HepG2 (cell line): ENCODE results near the gene RANBP3. TPM values are rescaled to one million over a fixed set of nuclear protein-coding genes. Genes with fewer than 3 reads are reported as not detected.

Source experiments
- ATAC-seq: fragments of 200-7000 bp; cut with Tn5 transposase; 3 replicates; pipeline ENCODE4 v1.9.1; 2020; ENCODE audit warnings: mild to moderate bottlenecking, moderate library complexity
- BruUV-seq: library from RNA; stranded (reverse); fragments of 400-500 nt; replicated peaks from 2 replicates; lab custom pipeline; 2021; lab: Mats Ljungman, UMichigan
- CTCF ChIA-PET: fragments of 300-600 bp; formaldehyde crosslinking; extraction: SDS; loops from one replicate; lab custom pipeline; 2021; ENCODE audit warnings: low total read pairs, inconsistent platforms, low intra/inter-chr PET ratio; lab: Yijun Ruan, JAX
- POLR2A ChIA-PET: fragments of 350-600 bp; sonication (Branson Sonifier 250); formaldehyde crosslinking; loops from one replicate; lab custom pipeline; 2020; ENCODE audit warnings: antibody characterized with exemption, inconsistent platforms; lab: Yijun Ruan, JAX
- DNase-seq: peaks from one replicate; pipeline ENCODE4 v3.0.0-alpha.2; 2015; ENCODE audit warnings: low spot score
- FAIRE-seq: peaks from 3 replicates; lab custom pipeline; 2011; peaks lifted over from hg19 to GRCh38; lab: Jason Lieb, UNC
- H2AFZ ChIP-seq: one replicate; pipeline ENCODE4 v1.6.1; 2011; ENCODE audit warnings: low read length, inconsistent platforms
- H3K27ac ChIP-seq: fragments of 300-600 bp; 3 replicates; pipeline ENCODE4 v1.8.0; 2011; ENCODE audit warnings: mixed run types, mild to moderate bottlenecking, mixed read lengths, low read length, inconsistent platforms; ENCODE audit not compliant: insufficient read depth; ENCODE audit errors: extremely low read length
- H3K27me3 ChIP-seq, 2 experiments: fragments of 200-600 bp in 1 of 2; 2 replicates in 1 of 2; 3 replicates in 1 of 2; pipeline versions ENCODE4 v1.6.0 to v1.8.0; 2011; ENCODE audit warnings: low read length in 2 of 2, mild to moderate bottlenecking in 2 of 2, moderate library complexity in 2 of 2, inconsistent platforms in 1 of 2; ENCODE audit not compliant: insufficient read depth in 2 of 2, control insufficient read depth in 1 of 2
- H3K36me3 ChIP-seq, 2 experiments: fragments of 200-600 bp in 1 of 2; replicated peaks in 1 of 2; 2 replicates in 1 of 2; 3 replicates in 1 of 2; pipeline versions ENCODE4 v1.5.1 to v1.8.0; 2011; ENCODE audit warnings: low read length in 2 of 2, inconsistent platforms in 1 of 2; ENCODE audit not compliant: insufficient read depth in 2 of 2, control insufficient read depth in 1 of 2
- H3K4me1 ChIP-seq: 2 replicates; pipeline ENCODE4 v1.5.1; 2012; ENCODE audit warnings: low read length, inconsistent platforms; ENCODE audit not compliant: insufficient read depth
- H3K4me2 ChIP-seq: 2 replicates; pipeline ENCODE4 v1.6.0; 2011; ENCODE audit warnings: low read depth, low read length, inconsistent platforms
- H3K4me3 ChIP-seq, 3 experiments: fragments of 200-600 bp in 1 of 3; sonication (generic), shearing (Covaris generic) in 1 of 3; replicated peaks in 1 of 3; 2 replicates each; pipeline ENCODE4 v1.5.1; 2011 to 2016; ENCODE audit warnings: low read length in 3 of 3, inconsistent platforms in 2 of 3, low read depth in 2 of 3, mild to moderate bottlenecking in 2 of 3, control low read depth in 1 of 3, mixed read lengths in 1 of 3; ENCODE audit not compliant: insufficient read depth in 1 of 3
- H3K79me2 ChIP-seq: one replicate; pipeline ENCODE4 v1.6.1; 2011; ENCODE audit warnings: low read length, inconsistent platforms; ENCODE audit not compliant: insufficient read depth
- H3K9ac ChIP-seq: 2 replicates; pipeline ENCODE4 v1.6.0; 2011; ENCODE audit warnings: mild to moderate bottlenecking, low read depth, low read length, inconsistent platforms; ENCODE audit not compliant: insufficient read depth
- H3K9me3 ChIP-seq: 2 replicates; pipeline ENCODE4 v1.5.1; 2012; ENCODE audit warnings: mild to moderate bottlenecking, low read length
- H4K20me1 ChIP-seq: 2 replicates; pipeline ENCODE4 v1.6.0; 2011; ENCODE audit warnings: inconsistent platforms, mild to moderate bottlenecking, low read length, moderate library complexity; ENCODE audit not compliant: insufficient read depth
- ADNP ChIP-seq: sonication (generic); formaldehyde crosslinking; IDR thresholded peaks from 2 replicates; pipeline ENCODE4 v1.4.0; 2020; ENCODE audit warnings: missing genetic modification reagents
- KAT2B ChIP-seq: fragments of 150-350 bp; IDR thresholded peaks from 2 replicates; pipeline ENCODE4 v1.6.1; 2014; ENCODE audit warnings: low read depth, low read length, borderline replicate concordance
- PHF20 ChIP-seq: sonication (generic); formaldehyde crosslinking; IDR thresholded peaks from 2 replicates; pipeline ENCODE4 v1.5.0; 2020; ENCODE audit warnings: mild to moderate bottlenecking, missing genetic modification reagents
- SOX6 ChIP-seq, 2 experiments: fragments of 450-650 bp in 1 of 2; sonication (generic) in 1 of 2; formaldehyde crosslinking in 1 of 2; IDR thresholded peaks; 2 replicates each; pipeline versions ENCODE4 v1.4.0 to v1.6.1; 2017 to 2020; ENCODE audit warnings: antibody characterized with exemption in 1 of 2, mild to moderate bottlenecking in 1 of 2, missing genetic modification reagents in 1 of 2
- TBX2 ChIP-seq: sonication (generic); formaldehyde crosslinking; IDR thresholded peaks from 2 replicates; pipeline ENCODE4 v1.5.0; 2020; ENCODE audit warnings: missing genetic modification reagents, mild to moderate bottlenecking, borderline replicate concordance
- THAP11 ChIP-seq: IDR thresholded peaks from 2 replicates; pipeline ENCODE4 v1.6.1; 2016; ENCODE audit warnings: missing biosample characterization, missing genetic modification reagents
- TP53 ChIP-seq: sonication (generic); formaldehyde crosslinking; conservative IDR thresholded peaks from 2 replicates; pipeline ENCODE4 v1.4.0; 2020; ENCODE audit warnings: missing genetic modification reagents
- TSC22D2 ChIP-seq: sonication (generic); formaldehyde crosslinking; IDR thresholded peaks from 2 replicates; pipeline ENCODE4 v1.5.1; 2020; ENCODE audit warnings: missing genetic modification reagents, mild to moderate bottlenecking, borderline replicate concordance
- ZFP90 ChIP-seq: sonication (generic); formaldehyde crosslinking; IDR thresholded peaks from 2 replicates; pipeline ENCODE4 v1.8.0; 2022; ENCODE audit warnings: missing genetic modification reagents, mild to moderate bottlenecking, inconsistent platforms, borderline replicate concordance
- ZHX2 ChIP-seq, 2 experiments: sonication (generic) in 1 of 2; formaldehyde crosslinking in 1 of 2; IDR thresholded peaks; 2 replicates each; pipeline versions ENCODE4 v1.6.1 to v1.9.0; 2014 to 2022; ENCODE audit warnings: antibody characterized with exemption in 1 of 2, borderline replicate concordance in 1 of 2, inconsistent platforms in 1 of 2, low read depth in 1 of 2, missing genetic modification reagents in 1 of 2
- ZNF605 ChIP-seq: sonication (generic); formaldehyde crosslinking; IDR thresholded peaks from 2 replicates; pipeline ENCODE4 v1.8.0; 2022; ENCODE audit warnings: mild to moderate bottlenecking, missing genetic modification reagents
- ZNF737 ChIP-seq: sonication (generic); formaldehyde crosslinking; IDR thresholded peaks from 2 replicates; pipeline ENCODE4 v1.5.0; 2020; ENCODE audit warnings: missing genetic modification reagents, mild to moderate bottlenecking, borderline replicate concordance
- ZNF816 ChIP-seq: sonication (generic); formaldehyde crosslinking; IDR thresholded peaks from 2 replicates; pipeline ENCODE4 v1.8.0; 2022; ENCODE audit warnings: missing genetic modification reagents, mild to moderate bottlenecking, borderline replicate concordance
- WGBS: methylation state at CpG from one replicate; pipeline ENCODE4 v1.1.6; 2017; ENCODE audit warnings: low lambda C conversion rate; 5-methylcytosine and 5-hydroxymethylcytosine counted together
- in situ Hi-C: cut with HindIII; loops from 2 replicates; pipeline ENCODE4 v1.10.0; 2017; ENCODE audit warnings: low pct_unique_long_range_greater_than_20kb; ENCODE audit not compliant: extremely low pct_ligation_motif_present
- intact Hi-C: fragments of 100-400 bp; cut with micrococcal nuclease; formaldehyde crosslinking; loops from one replicate; pipeline ENCODE4 v1.10.0; 2022; ENCODE audit not compliant: unreplicated experiment
- polyA plus RNA-seq, 8 experiments: library from polyadenylated mRNA; depleted of rRNA in 3 of 8; stranded (reverse) in 7 of 8; unstranded in 1 of 8; fragments of >200 nt; fragmentation: Illumina TruSeq in 4 of 8; extraction: Trizol in 4 of 8; gene quantifications; 2 replicates each; pipeline versions ENCODE4 v1.2.1 to v1.2.3, GENCODE V29; 2011 to 2016; ENCODE audit warnings: low read depth in 4 of 8, missing spikeins in 1 of 8, mixed read lengths in 1 of 8; ENCODE audit not compliant: insufficient read depth in 1 of 8
- total RNA-seq, 5 experiments: library from RNA; depleted of rRNA; stranded (reverse); fragments of >200 nt; fragmentation: Illumina TruSeq; extraction: Trizol; gene quantifications; 2 replicates each; pipeline ENCODE4 v1.2.3, GENCODE V29; 2016; ENCODE audit warnings: low read depth in 1 of 5
- TF ChIP-seq, protein P1 (sequence below): IDR thresholded peaks from 2 replicates; pipeline ENCODE4 v1.6.1; 2016

Gene RANBP3
- total and polyA plus RNA-seq, 2 of the 13 experiments (the other 11 are each of a cell fraction or from before 2014, with no cell fraction given) = 39.5 to 149 TPM

GRCh38 chr19:5971714-5972354 is 6.1 kb downstream of the RANBP3 start:
- BruUV-seq = no TSS peak
- in situ Hi-C loops = no loop called here
- H3K79me2 ChIP-seq = peaks cover 98% of the 10 kb centered on the region
- no peak overlapping the region for H3K27ac ChIP-seq
- DNase-seq (no peak), FAIRE-seq (no peak), ATAC-seq (no peak)
- no peak overlapping the region for H3K4me3 ChIP-seq
- H4K20me1 ChIP-seq = peaks cover 53% of the 10 kb centered on the region
- ChIA-PET CTCF (no interaction called here), POLR2A (interaction anchor here (1.2 to 2.9 kb wide), 4 partner anchors 10 to 281 kb away, joined by 3 to 9 read pairs (median 4); partner anchors contain the start of gene VMAC)
- TF ChIP-seq TBX2 (CRISPR knock-in tag) (no peak), KAT2B (no peak), SOX6 (IDR thresholded peaks at IDR 0.05) (no peak), SOX6 (CRISPR knock-in tag; IDR thresholded peaks at IDR 0.05) (no peak), THAP11 (CRISPR knock-in tag) (no peak), ZHX2 (IDR thresholded peaks at IDR 0.05; ENCODE audit: low read depth) (no peak), ZHX2 (CRISPR knock-in tag; IDR thresholded peaks at IDR 0.05; ENCODE audit: borderline replicate concordance) (no peak), ZNF737 (CRISPR knock-in tag) (no peak), ZFP90 (CRISPR knock-in tag) (no peak), TP53 (CRISPR knock-in tag) (no peak), ZNF605 (no peak), ZNF816 (CRISPR knock-in tag) (no peak), TSC22D2 (CRISPR knock-in tag) (no peak), ADNP (CRISPR knock-in tag) (no peak), PHF20 (CRISPR knock-in tag) (no peak)
- TF ChIP-seq, protein P1, sequence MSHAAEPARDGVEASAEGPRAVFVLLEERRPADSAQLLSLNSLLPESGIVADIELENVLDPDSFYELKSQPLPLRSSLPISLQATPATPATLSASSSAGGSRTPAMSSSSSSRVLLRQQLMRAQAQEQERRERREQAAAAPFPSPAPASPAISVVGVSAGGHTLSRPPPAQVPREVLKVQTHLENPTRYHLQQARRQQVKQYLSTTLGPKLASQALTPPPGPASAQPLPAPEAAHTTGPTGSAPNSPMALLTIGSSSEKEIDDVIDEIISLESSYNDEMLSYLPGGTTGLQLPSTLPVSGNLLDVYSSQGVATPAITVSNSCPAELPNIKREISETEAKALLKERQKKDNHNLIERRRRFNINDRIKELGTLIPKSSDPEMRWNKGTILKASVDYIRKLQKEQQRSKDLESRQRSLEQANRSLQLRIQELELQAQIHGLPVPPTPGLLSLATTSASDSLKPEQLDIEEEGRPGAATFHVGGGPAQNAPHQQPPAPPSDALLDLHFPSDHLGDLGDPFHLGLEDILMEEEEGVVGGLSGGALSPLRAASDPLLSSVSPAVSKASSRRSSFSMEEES = no peak
- H2AFZ ChIP-seq = no peak overlapping the region
- no peaks in the 10 kb centered on the region; a peak in 1 of 5 replicates for H3K27me3 ChIP-seq
- peaks cover 10 to 51% of the 10 kb centered on the region in 2 experiments for H3K36me3 ChIP-seq
- H3K9ac ChIP-seq = no peak overlapping the region
- H3K4me2 ChIP-seq = 0 out of 2 replicates have a peak overlapping the region, but pooled peaks have one; percentile 23
- intact Hi-C loops = no loop called here
- 100% methylated on average over 2 of the region's 2 CpGs for WGBS
- no peaks in the 10 kb centered on the region for H3K9me3 ChIP-seq
- H3K4me1 ChIP-seq = peaks cover 98% of the 10 kb centered on the region
